HCT116 (cell line): Measurements from ENCODE around the gene ULBP2. TPM values are rescaled to one million over a fixed set of nuclear protein-coding genes. Genes with fewer than 3 reads are reported as not detected.

ENCODE experiments used
- ATAC-seq: fragments of 200-7000 bp; cut with Tn5 transposase; 2 replicates; pipeline ENCODE4 v1.9.1; 2020; ENCODE audit warnings: mild to moderate bottlenecking, moderate library complexity
- BruUV-seq: library from RNA; stranded (reverse); fragments of 400-500 nt; replicated peaks from 2 replicates; lab custom pipeline; 2021; lab: Mats Ljungman, UMichigan
- CTCF ChIA-PET: fragments of 300-600 bp; sonication (Branson Sonifier 250); formaldehyde crosslinking; loops from one replicate; lab custom pipeline; 2021; ENCODE audit warnings: antibody characterized with exemption; lab: Charles Lee
- POLR2A ChIA-PET: fragments of 300-600, 350-600 bp; sonication (Branson Sonifier 250); formaldehyde crosslinking; loops from one replicate; lab custom pipeline; 2021; ENCODE audit warnings: antibody characterized with exemption; lab: Charles Lee
- RAD21 ChIA-PET, 2 experiments: fragments of 300-600 bp; sonication (Branson Sonifier 250); formaldehyde crosslinking; loops; one replicate each; lab custom pipeline; 2023; ENCODE audit warnings: low total read pairs in 2 of 2; ENCODE audit not compliant: uncharacterized antibody in 2 of 2, unreplicated experiment in 2 of 2, low non-redundant PET in 1 of 2; lab: Charles Lee
- DNase-seq: peaks from one replicate; pipeline ENCODE4 v3.0.0-alpha.2; 2010; ENCODE audit warnings: low read depth, low spot score
- H2AFZ ChIP-seq: fragments of 200-600 bp; shearing (Covaris generic), sonication (generic); 2 replicates; pipeline ENCODE4 v1.6.1; 2017; ENCODE audit warnings: low read depth, mixed run types, mixed read lengths, antibody characterized with exemption, low read length; ENCODE audit not compliant: poor library complexity, severe bottlenecking
- H3K27ac ChIP-seq: 2 replicates; pipeline ENCODE4 v1.5.1; 2012; ENCODE audit warnings: low read depth, low read length
- H3K27me3 ChIP-seq: fragments of 200-600 bp; sonication (generic); 2 replicates; pipeline ENCODE4 v1.6.1; 2016; ENCODE audit warnings: mixed run types, low read length, mixed read lengths; ENCODE audit not compliant: insufficient read depth
- H3K36me3 ChIP-seq, 2 experiments: fragments of 200-500 bp in 1 of 2; fragments of 200-600 bp in 1 of 2; sonication (Bioruptor generic) in 1 of 2; sonication (generic) in 1 of 2; 2 replicates each; pipeline versions ENCODE4 v1.5.1 to v1.6.1; 2014 to 2016; ENCODE audit warnings: low read length in 2 of 2, inconsistent platforms in 1 of 2, mixed read lengths in 1 of 2, mixed run types in 1 of 2; ENCODE audit not compliant: insufficient read depth in 2 of 2, control insufficient read depth in 1 of 2
- H3K4me1 ChIP-seq, 2 experiments: fragments of 200-600 bp in 1 of 2; sonication (generic) in 1 of 2; 2 replicates each; pipeline versions ENCODE4 v1.5.1 to v1.6.1; 2012 to 2017; ENCODE audit warnings: low read length in 2 of 2, inconsistent platforms in 1 of 2, mild to moderate bottlenecking in 1 of 2, mixed read lengths in 1 of 2, mixed run types in 1 of 2, moderate library complexity in 1 of 2; ENCODE audit not compliant: insufficient read depth in 2 of 2, control insufficient read depth in 1 of 2
- H3K4me2 ChIP-seq: fragments of 200-600 bp; sonication (generic); 2 replicates; pipeline ENCODE4 v1.6.1; 2017; ENCODE audit warnings: mixed run types, low read length, mixed read lengths
- H3K4me3 ChIP-seq, 2 experiments: fragments of 200-600 bp in 1 of 2; sonication (generic) in 1 of 2; replicated peaks in 1 of 2; 2 replicates each; pipeline ENCODE4 v1.5.1; 2011 to 2016; ENCODE audit warnings: low read length in 2 of 2, control low read depth in 1 of 2, low read depth in 1 of 2, mild to moderate bottlenecking in 1 of 2, mixed read lengths in 1 of 2, mixed run types in 1 of 2
- H3K79me2 ChIP-seq: fragments of 200-600 bp; sonication (generic); 2 replicates; pipeline ENCODE4 v1.6.1; 2017; ENCODE audit warnings: mild to moderate bottlenecking, mixed run types, low read length, moderate library complexity, mixed read lengths; ENCODE audit not compliant: insufficient read depth
- H3K9ac ChIP-seq: fragments of 200-600 bp; sonication (generic); 2 replicates; pipeline ENCODE4 v1.6.1; 2016; ENCODE audit warnings: low read length, mixed read lengths
- H3K9me2 ChIP-seq: fragments of 200-600 bp; sonication (generic), shearing (Covaris generic); 2 replicates; pipeline ENCODE4 v1.6.1; 2017; ENCODE audit warnings: mixed run types, mild to moderate bottlenecking, moderate library complexity; ENCODE audit not compliant: insufficient read depth
- H3K9me3 ChIP-seq, 2 experiments: fragments of 200-500 bp in 1 of 2; fragments of 200-600 bp in 1 of 2; sonication (Bioruptor generic) in 1 of 2; sonication (generic) in 1 of 2; 2 replicates each; pipeline ENCODE4 v1.6.1; 2014 to 2017; ENCODE audit warnings: low read length in 2 of 2, mixed read lengths in 2 of 2, inconsistent platforms in 1 of 2, low read depth in 1 of 2, mild to moderate bottlenecking in 1 of 2, mixed run types in 1 of 2, moderate library complexity in 1 of 2; ENCODE audit not compliant: control insufficient read depth in 1 of 2, insufficient read depth in 1 of 2
- H4K20me1 ChIP-seq: fragments of 200-600 bp; sonication (generic), shearing (Covaris generic); 2 replicates; pipeline ENCODE4 v1.6.1; 2017; ENCODE audit warnings: mixed run types, mild to moderate bottlenecking, moderate library complexity; ENCODE audit not compliant: insufficient read depth
- CBX3 ChIP-seq: IDR thresholded peaks from 2 replicates; pipeline ENCODE4 v1.6.1; 2012; ENCODE audit warnings: low read depth
- CEBPB ChIP-seq: IDR thresholded peaks from 2 replicates; pipeline ENCODE4 v1.6.1; 2012; ENCODE audit warnings: low read depth
- EGR1 ChIP-seq: IDR thresholded peaks from 2 replicates; pipeline ENCODE4 v1.6.1; 2012; ENCODE audit warnings: low read depth
- EZH2 ChIP-seq: fragments of 200-600 bp; sonication (generic); IDR thresholded peaks from 2 replicates; pipeline ENCODE4 v1.6.1; 2017; ENCODE audit warnings: antibody characterized with exemption, mixed run types
- EZH2phosphoT487 ChIP-seq: fragments of 200-600 bp; IDR thresholded peaks from 2 replicates; pipeline ENCODE4 v1.6.1; 2018; ENCODE audit warnings: antibody characterized with exemption, borderline replicate concordance
- FOSL1 ChIP-seq: IDR thresholded peaks from 2 replicates; pipeline ENCODE4 v1.6.1; 2012; ENCODE audit warnings: low read depth
- JUND ChIP-seq: IDR thresholded peaks from 2 replicates; pipeline ENCODE4 v1.6.1; 2012
- POLR2A ChIP-seq: IDR thresholded peaks from 2 replicates; pipeline ENCODE4 v1.7.0; 2011; ENCODE audit warnings: borderline replicate concordance; ENCODE audit not compliant: insufficient read depth, insufficient read length; ENCODE audit errors: extremely low read depth
- POLR2AphosphoS5 ChIP-seq: IDR thresholded peaks from 2 replicates; pipeline ENCODE4 v1.6.1; 2011; ENCODE audit warnings: mild to moderate bottlenecking, low read depth, low read length, moderate library complexity
- RAD21 ChIP-seq: IDR thresholded peaks from 2 replicates; pipeline ENCODE4 v1.6.1; 2012; ENCODE audit warnings: low read depth, mild to moderate bottlenecking
- SIN3A ChIP-seq: IDR thresholded peaks from 2 replicates; pipeline ENCODE4 v1.6.1; 2012; ENCODE audit warnings: low read depth
- SP1 ChIP-seq: IDR thresholded peaks from 2 replicates; pipeline ENCODE4 v1.6.1; 2012; ENCODE audit warnings: low read depth
- SRF ChIP-seq: IDR thresholded peaks from 2 replicates; pipeline ENCODE4 v1.6.1; 2012; ENCODE audit warnings: low read depth
- TCF7L2 ChIP-seq: IDR thresholded peaks from 2 replicates; pipeline ENCODE4 v1.7.0; 2011; ENCODE audit warnings: borderline replicate concordance, inconsistent platforms; ENCODE audit not compliant: insufficient read depth, insufficient read length; ENCODE audit errors: extremely low read depth
- YY1 ChIP-seq: IDR thresholded peaks from 2 replicates; pipeline ENCODE4 v1.6.1; 2011; ENCODE audit warnings: low read length, low read depth, moderate library complexity, mild to moderate bottlenecking; ENCODE audit not compliant: insufficient replicate concordance; ENCODE audit errors: extremely low read depth
- ZFX ChIP-seq: fragments of 450-650 bp; IDR thresholded peaks from 2 replicates; pipeline ENCODE4 v1.6.1; 2017
- ZNF274 ChIP-seq: fragments of 200-500 bp; sonication (Bioruptor generic); IDR thresholded peaks from 2 replicates; pipeline ENCODE4 v1.6.1; 2014; ENCODE audit warnings: mild to moderate bottlenecking, low read depth, low read length, inconsistent platforms
- intact Hi-C: fragments of 100-400 bp; cut with micrococcal nuclease; formaldehyde crosslinking; loops from 2 replicates; pipeline ENCODE4 v1.10.0; 2022
- total RNA-seq: library from RNA; stranded (reverse); gene quantifications from one replicate; pipeline ENCODE4 v1.2.1, GENCODE V29; 2021; ENCODE audit not compliant: unreplicated experiment
- TF ChIP-seq, protein P1 (sequence below): IDR thresholded peaks from 2 replicates; pipeline ENCODE4 v1.6.1; 2012
- TF ChIP-seq, protein P2 (sequence below), 3 experiments: fragments of 200-600 bp in 1 of 3; sonication (generic) in 1 of 3; IDR thresholded peaks in 2 of 3; conservative IDR thresholded peaks in 1 of 3; 2 replicates each; pipeline ENCODE4 v1.5.1; 2012 to 2017; ENCODE audit warnings: low read depth in 2 of 3, low read length in 2 of 3, antibody characterized with exemption in 1 of 3, borderline replicate concordance in 1 of 3, control low read depth in 1 of 3, mild to moderate bottlenecking in 1 of 3, mixed read lengths in 1 of 3, mixed run types in 1 of 3, moderate library complexity in 1 of 3; ENCODE audit not compliant: insufficient read depth in 1 of 3
- TF ChIP-seq, protein P3 (sequence below): IDR thresholded peaks from 2 replicates; pipeline ENCODE4 v1.6.1; 2012
- TF ChIP-seq, protein P4 (sequence below): IDR thresholded peaks from 2 replicates; pipeline ENCODE4 v1.6.1; 2012; ENCODE audit warnings: low read depth

ULBP2 gene
- total RNA-seq, 1 experiment from 2014 or later: 10.2 TPM

DNA sequence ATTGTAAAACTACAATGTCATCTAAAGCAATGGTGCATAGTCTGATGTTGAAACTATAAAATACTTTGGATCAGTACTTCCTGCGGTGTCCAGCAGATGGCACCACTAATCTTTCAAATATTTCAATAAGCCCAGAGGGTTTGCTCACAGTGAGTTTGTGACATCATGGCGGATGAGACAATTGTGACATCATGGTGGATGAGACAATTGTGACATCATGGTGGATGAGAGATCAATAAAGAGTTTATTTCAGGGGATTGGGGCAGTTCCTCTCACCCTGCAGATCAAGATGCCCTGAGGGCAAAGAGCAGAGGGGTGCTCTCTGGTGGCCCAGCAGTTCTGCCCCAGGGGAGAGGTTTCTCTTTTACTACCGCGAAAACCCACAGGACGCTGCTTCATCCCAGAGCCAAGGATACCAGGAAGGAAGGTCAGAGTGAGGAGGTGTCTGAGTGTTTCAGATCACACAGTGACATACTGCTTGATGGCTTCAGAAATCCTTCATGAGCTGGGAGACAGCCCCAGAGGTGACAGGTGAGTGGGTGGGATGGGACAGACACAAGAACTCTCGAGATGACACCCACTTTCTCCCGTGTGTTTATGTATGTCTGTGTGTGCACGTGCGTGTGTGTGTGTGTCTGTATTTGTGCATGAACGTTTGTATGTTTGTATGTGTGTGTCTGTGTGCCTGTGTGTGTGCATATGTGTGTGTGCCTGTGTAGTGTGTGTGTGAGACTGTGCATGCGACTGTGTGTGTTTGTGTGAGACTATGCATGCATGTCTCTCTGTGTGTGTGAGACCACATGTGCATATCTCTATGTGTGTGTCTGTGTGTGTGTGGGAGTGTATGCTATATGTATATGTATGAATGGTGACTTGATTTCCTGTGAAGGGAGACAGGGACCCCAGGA, 7.3 kb upstream of the ULBP2 start:
- BruUV-seq: no TSS peak
- peak overlapping the region; percentile 15 for H2AFZ ChIP-seq
- ChIA-PET POLR2A (no interaction called here), CTCF (interaction anchor here (1.3 kb wide), 1 partner anchor 82 kb away, joined by 3 read pairs; no protein-coding TSS in a partner anchor), RAD21 (interaction anchor here in 1 of 2 experiments (0.9 kb wide), 1 partner anchor 82 kb away, joined by 5 read pairs; no protein-coding TSS in a partner anchor)
- no peaks in the 10 kb centered on the region for H4K20me1 ChIP-seq
- DNase-seq (peak; percentile 76), ATAC-seq (peak; percentile 67)
- no peaks in the 10 kb centered on the region for H3K27me3 ChIP-seq
- H3K4me2 ChIP-seq: no peak overlapping the region
- no peaks in the 10 kb centered on the region for H3K9me2 ChIP-seq
- H3K4me1 ChIP-seq: peaks cover 0 to 3% of the 10 kb centered on the region in 2 experiments; a peak in 1 of 4 replicates
- H3K4me3 ChIP-seq: no peak overlapping the region
- no peak overlapping the region for H3K9ac ChIP-seq
- intact Hi-C loops: loop anchor here (1.0 to 5.0 kb wide), 5 partner anchors 82 to 881 kb away; partner anchors contain the start of gene ULBP3
- no peaks in the 10 kb centered on the region for H3K9me3 ChIP-seq
- H3K79me2 ChIP-seq: no peaks in the 10 kb centered on the region
- H3K36me3 ChIP-seq: no peaks in the 10 kb centered on the region
- no peak overlapping the region for H3K27ac ChIP-seq
- TF ChIP-seq SIN3A: no peak
- TF ChIP-seq EZH2phosphoT487: no peak
- no peak for TF ChIP-seq TCF7L2
- TF ChIP-seq SP1: 0 out of 2 replicates have a peak, but pooled peaks have one; percentile 20
- TF ChIP-seq FOSL1: no peak; the same call in 1 of the 2 replicates
- TF ChIP-seq RAD21: peak; percentile 96
- no peak for TF ChIP-seq CEBPB
- no peak for TF ChIP-seq EGR1
- TF ChIP-seq CBX3: 0 out of 2 replicates have a peak, but pooled peaks have one; percentile 55
- no peak for TF ChIP-seq ZFX
- TF ChIP-seq, protein P1, sequence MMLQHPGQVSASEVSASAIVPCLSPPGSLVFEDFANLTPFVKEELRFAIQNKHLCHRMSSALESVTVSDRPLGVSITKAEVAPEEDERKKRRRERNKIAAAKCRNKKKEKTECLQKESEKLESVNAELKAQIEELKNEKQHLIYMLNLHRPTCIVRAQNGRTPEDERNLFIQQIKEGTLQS: no peak
- TF ChIP-seq EZH2: no peak
- TF ChIP-seq, protein P2, sequence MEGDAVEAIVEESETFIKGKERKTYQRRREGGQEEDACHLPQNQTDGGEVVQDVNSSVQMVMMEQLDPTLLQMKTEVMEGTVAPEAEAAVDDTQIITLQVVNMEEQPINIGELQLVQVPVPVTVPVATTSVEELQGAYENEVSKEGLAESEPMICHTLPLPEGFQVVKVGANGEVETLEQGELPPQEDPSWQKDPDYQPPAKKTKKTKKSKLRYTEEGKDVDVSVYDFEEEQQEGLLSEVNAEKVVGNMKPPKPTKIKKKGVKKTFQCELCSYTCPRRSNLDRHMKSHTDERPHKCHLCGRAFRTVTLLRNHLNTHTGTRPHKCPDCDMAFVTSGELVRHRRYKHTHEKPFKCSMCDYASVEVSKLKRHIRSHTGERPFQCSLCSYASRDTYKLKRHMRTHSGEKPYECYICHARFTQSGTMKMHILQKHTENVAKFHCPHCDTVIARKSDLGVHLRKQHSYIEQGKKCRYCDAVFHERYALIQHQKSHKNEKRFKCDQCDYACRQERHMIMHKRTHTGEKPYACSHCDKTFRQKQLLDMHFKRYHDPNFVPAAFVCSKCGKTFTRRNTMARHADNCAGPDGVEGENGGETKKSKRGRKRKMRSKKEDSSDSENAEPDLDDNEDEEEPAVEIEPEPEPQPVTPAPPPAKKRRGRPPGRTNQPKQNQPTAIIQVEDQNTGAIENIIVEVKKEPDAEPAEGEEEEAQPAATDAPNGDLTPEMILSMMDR (IDR thresholded peaks at IDR 0.05 in 2 of 3, conservative IDR thresholded peaks at IDR 0.05 in 1 of 3; ENCODE audit: borderline replicate concordance in 1 of 3, insufficient read depth in 1 of 3, low read depth in 2 of 3, low read length in 2 of 3): peak; percentile 63 to 88 (median 87)
- no peak for TF ChIP-seq POLR2AphosphoS5
- TF ChIP-seq, protein P3, sequence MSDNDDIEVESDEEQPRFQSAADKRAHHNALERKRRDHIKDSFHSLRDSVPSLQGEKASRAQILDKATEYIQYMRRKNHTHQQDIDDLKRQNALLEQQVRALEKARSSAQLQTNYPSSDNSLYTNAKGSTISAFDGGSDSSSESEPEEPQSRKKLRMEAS: no peak
- TF ChIP-seq, protein P4, sequence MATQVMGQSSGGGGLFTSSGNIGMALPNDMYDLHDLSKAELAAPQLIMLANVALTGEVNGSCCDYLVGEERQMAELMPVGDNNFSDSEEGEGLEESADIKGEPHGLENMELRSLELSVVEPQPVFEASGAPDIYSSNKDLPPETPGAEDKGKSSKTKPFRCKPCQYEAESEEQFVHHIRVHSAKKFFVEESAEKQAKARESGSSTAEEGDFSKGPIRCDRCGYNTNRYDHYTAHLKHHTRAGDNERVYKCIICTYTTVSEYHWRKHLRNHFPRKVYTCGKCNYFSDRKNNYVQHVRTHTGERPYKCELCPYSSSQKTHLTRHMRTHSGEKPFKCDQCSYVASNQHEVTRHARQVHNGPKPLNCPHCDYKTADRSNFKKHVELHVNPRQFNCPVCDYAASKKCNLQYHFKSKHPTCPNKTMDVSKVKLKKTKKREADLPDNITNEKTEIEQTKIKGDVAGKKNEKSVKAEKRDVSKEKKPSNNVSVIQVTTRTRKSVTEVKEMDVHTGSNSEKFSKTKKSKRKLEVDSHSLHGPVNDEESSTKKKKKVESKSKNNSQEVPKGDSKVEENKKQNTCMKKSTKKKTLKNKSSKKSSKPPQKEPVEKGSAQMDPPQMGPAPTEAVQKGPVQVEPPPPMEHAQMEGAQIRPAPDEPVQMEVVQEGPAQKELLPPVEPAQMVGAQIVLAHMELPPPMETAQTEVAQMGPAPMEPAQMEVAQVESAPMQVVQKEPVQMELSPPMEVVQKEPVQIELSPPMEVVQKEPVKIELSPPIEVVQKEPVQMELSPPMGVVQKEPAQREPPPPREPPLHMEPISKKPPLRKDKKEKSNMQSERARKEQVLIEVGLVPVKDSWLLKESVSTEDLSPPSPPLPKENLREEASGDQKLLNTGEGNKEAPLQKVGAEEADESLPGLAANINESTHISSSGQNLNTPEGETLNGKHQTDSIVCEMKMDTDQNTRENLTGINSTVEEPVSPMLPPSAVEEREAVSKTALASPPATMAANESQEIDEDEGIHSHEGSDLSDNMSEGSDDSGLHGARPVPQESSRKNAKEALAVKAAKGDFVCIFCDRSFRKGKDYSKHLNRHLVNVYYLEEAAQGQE: no peak
- TF ChIP-seq JUND: peak; percentile 41; the same call in 1 of the 2 replicates
- peak; percentile 59 for TF ChIP-seq YY1
- TF ChIP-seq POLR2A: no peak
- no peak for TF ChIP-seq SRF
- no peak for TF ChIP-seq ZNF274
